HepG2 (cell line): ENCODE results near the gene ERVMER34-1. TPM values are rescaled to one million over a fixed set of nuclear protein-coding genes. Genes with fewer than 3 reads are reported as not detected.

Experiments used
- ARNT ChIP-seq: fragments of 450-650 bp; IDR thresholded peaks from 2 replicates; pipeline ENCODE4 v1.6.1; 2017
- CTCF ChIP-seq: sonication (generic); formaldehyde crosslinking; IDR thresholded peaks from 2 replicates; pipeline ENCODE4 v1.5.0; 2020; ENCODE audit warnings: mild to moderate bottlenecking, missing genetic modification reagents, moderate library complexity
- DNMT3B ChIP-seq: conservative IDR thresholded peaks from 2 replicates; pipeline ENCODE4 v1.6.1; 2016; ENCODE audit warnings: missing biosample characterization, control low read depth
- EP300 ChIP-seq, 3 experiments: sonication (generic) in 1 of 3; formaldehyde crosslinking in 1 of 3; IDR thresholded peaks; 2 replicates each; pipeline versions ENCODE4 v1.5.1 to v1.6.1; 2011 to 2020; ENCODE audit warnings: low read depth in 2 of 3, low read length in 2 of 3, borderline replicate concordance in 1 of 3, improper control_type of control experiment in 1 of 3, mild to moderate bottlenecking in 1 of 3, missing genetic modification reagents in 1 of 3, moderate library complexity in 1 of 3
- ERF ChIP-seq: IDR thresholded peaks from 2 replicates; pipeline ENCODE4 v1.6.1; 2018; ENCODE audit warnings: missing biosample characterization, missing genetic modification reagents
- HES4 ChIP-seq: sonication (generic); formaldehyde crosslinking; IDR thresholded peaks from 2 replicates; pipeline ENCODE4 v1.9.0; 2021; ENCODE audit warnings: mild to moderate bottlenecking, missing genetic modification reagents, borderline replicate concordance
- HNF4A ChIP-seq: sonication (generic); formaldehyde crosslinking; IDR thresholded peaks from 2 replicates; pipeline ENCODE4 v1.4.0; 2020; ENCODE audit warnings: missing genetic modification reagents
- NFAT5 ChIP-seq: sonication (generic); formaldehyde crosslinking; IDR thresholded peaks from 2 replicates; pipeline ENCODE4 v1.4.0; 2020; ENCODE audit warnings: missing genetic modification reagents
- NFATC3 ChIP-seq: sonication (generic); formaldehyde crosslinking; IDR thresholded peaks from 2 replicates; pipeline ENCODE4 v1.5.1; 2020; ENCODE audit warnings: mild to moderate bottlenecking, missing genetic modification reagents
- NFYB ChIP-seq: sonication (generic); formaldehyde crosslinking; IDR thresholded peaks from 2 replicates; pipeline ENCODE4 v1.4.0; 2020; ENCODE audit warnings: missing genetic modification reagents
- PRPF4 ChIP-seq: fragments of 200-400 bp; formaldehyde crosslinking; IDR thresholded peaks from 2 replicates; pipeline ENCODE4 v1.6.1; 2016; ENCODE audit warnings: low read length, low read depth; ENCODE audit not compliant: poor library complexity, severe bottlenecking
- SIN3B ChIP-seq: fragments of 150-350 bp; IDR thresholded peaks from 2 replicates; pipeline ENCODE4 v1.6.1; 2014; ENCODE audit warnings: low read length
- THYN1 ChIP-seq: sonication (generic); formaldehyde crosslinking; IDR thresholded peaks from 2 replicates; pipeline ENCODE4 v1.8.1; 2023; ENCODE audit warnings: low read depth, mild to moderate bottlenecking, moderate library complexity, missing genetic modification reagents, borderline replicate concordance
- ZNF276 ChIP-seq: sonication (generic); formaldehyde crosslinking; IDR thresholded peaks from 2 replicates; pipeline ENCODE4 v1.4.0; 2020; ENCODE audit warnings: mild to moderate bottlenecking, low read depth, missing genetic modification reagents
- ZNF431 ChIP-seq: sonication (generic); formaldehyde crosslinking; IDR thresholded peaks from 2 replicates; pipeline ENCODE4 v1.9.0; 2022; ENCODE audit warnings: missing genetic modification reagents, low read depth, mild to moderate bottlenecking, borderline replicate concordance
- ZNF513 ChIP-seq: sonication (generic); formaldehyde crosslinking; conservative IDR thresholded peaks from 2 replicates; pipeline ENCODE4 v1.5.0; 2020; ENCODE audit warnings: missing genetic modification reagents
- ZNF589 ChIP-seq: sonication (generic); formaldehyde crosslinking; conservative IDR thresholded peaks from 2 replicates; pipeline ENCODE4 v1.8.0; 2022; ENCODE audit warnings: mild to moderate bottlenecking, moderate library complexity, missing genetic modification reagents
- ZNF660 ChIP-seq: sonication (generic); formaldehyde crosslinking; IDR thresholded peaks from 2 replicates; pipeline ENCODE4 v1.5.1; 2020; ENCODE audit warnings: mild to moderate bottlenecking, low read depth, missing genetic modification reagents, borderline replicate concordance
- ZNF792 ChIP-seq: IDR thresholded peaks from 2 replicates; pipeline ENCODE4 v1.6.1; 2016
- polyA plus RNA-seq, 8 experiments: library from polyadenylated mRNA; depleted of rRNA in 3 of 8; stranded (reverse) in 7 of 8; unstranded in 1 of 8; fragments of >200 nt; fragmentation: Illumina TruSeq in 4 of 8; extraction: Trizol in 4 of 8; gene quantifications; 2 replicates each; pipeline versions ENCODE4 v1.2.1 to v1.2.3, GENCODE V29; 2011 to 2016; ENCODE audit warnings: low read depth in 4 of 8, missing spikeins in 1 of 8, mixed read lengths in 1 of 8; ENCODE audit not compliant: insufficient read depth in 1 of 8
- total RNA-seq, 5 experiments: library from RNA; depleted of rRNA; stranded (reverse); fragments of >200 nt; fragmentation: Illumina TruSeq; extraction: Trizol; gene quantifications; 2 replicates each; pipeline ENCODE4 v1.2.3, GENCODE V29; 2016; ENCODE audit warnings: low read depth in 1 of 5

ERVMER34-1 gene
- total and polyA plus RNA-seq, 2 of the 13 experiments (the other 11 are each of a cell fraction or from before 2014, with no cell fraction given): 0.04 to 0.35 TPM

GRCh38 chr4:52721968-52722815, 29.0 kb downstream of the ERVMER34-1 start (continued):
- TF ChIP-seq SIN3B (no peak), ZNF276 (no peak), NFATC3 (no peak), NFAT5 (CRISPR knock-in tag) (no peak), ZNF431 (CRISPR knock-in tag) (no peak), THYN1 (CRISPR knock-in tag) (no peak), NFYB (CRISPR knock-in tag) (peak; percentile 83), DNMT3B (CRISPR knock-in tag) (no peak), ZNF660 (CRISPR knock-in tag) (no peak), PRPF4 (no peak), ZNF589 (CRISPR knock-in tag) (no peak), HNF4A (CRISPR knock-in tag) (no peak), CTCF (CRISPR knock-in tag) (no peak), EP300 (IDR thresholded peaks at IDR 0.05; ENCODE audit: low read depth in 2 of 2, low read length in 2 of 2) (no peak), EP300 (CRISPR knock-in tag; IDR thresholded peaks at IDR 0.05; ENCODE audit: borderline replicate concordance) (no peak), ERF (CRISPR knock-in tag) (no peak), ZNF792 (CRISPR knock-in tag) (no peak), HES4 (no peak), ARNT (no peak), ZNF513 (no peak)
